ENCODE results near the gene COTL1. TPM values are rescaled to one million over a fixed set of nuclear protein-coding genes. Genes with fewer than 3 reads are reported as not detected.
"Not testable (repeated sequence)": the region's sequence is repeated elsewhere in the genome, so short reads cannot be mapped to it uniquely, and the experiment has no call there.

The COTL1 gene
- total RNA-seq, 1 experiment from 2014 or later: 217 TPM

DNA sequence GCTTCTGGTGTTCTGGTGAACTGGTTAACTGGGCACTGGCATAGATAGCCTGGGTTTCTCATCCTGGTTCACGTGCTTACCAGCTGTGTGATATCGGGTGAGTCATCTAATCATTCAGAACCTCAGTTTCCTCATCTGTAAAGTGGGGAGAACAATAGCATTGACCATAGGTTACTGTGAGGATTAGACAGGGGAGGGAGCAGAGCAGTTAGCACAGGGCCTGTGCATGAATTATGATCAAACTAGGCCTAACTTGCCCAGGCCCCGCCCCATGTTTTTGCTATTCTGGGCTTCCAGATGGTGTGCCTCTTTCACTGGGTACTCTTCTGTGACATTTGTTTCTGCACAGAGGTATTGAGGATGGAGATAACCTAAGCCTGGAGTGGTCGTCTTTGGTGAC lies 25.8 kb upstream of the COTL1 start:
- no peak for DNase-seq (ENCODE audit: low read depth)

DNA sequence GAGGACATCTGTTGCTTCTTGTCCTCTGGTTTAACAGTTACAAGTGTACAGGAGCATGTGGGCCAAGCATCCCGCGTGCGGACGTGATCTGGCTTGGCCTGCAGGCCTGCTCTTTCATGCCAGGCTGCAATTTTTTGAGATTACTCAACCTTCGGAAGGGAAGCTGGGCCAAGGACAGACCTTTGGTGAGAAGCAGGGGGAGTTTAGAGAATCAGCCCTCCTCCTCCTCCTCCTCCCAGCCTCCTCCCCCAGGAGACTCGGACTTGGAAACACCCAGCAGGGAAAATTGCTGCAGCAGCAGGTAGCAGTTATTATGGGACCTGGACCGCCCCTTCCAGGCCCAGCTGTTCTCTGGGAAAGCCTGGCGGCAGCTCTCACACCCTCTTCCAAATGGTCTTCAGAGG lies 25.3 kb upstream of the COTL1 start:
- peak; percentile 49 for DNase-seq (ENCODE audit: low read depth)

DNA sequence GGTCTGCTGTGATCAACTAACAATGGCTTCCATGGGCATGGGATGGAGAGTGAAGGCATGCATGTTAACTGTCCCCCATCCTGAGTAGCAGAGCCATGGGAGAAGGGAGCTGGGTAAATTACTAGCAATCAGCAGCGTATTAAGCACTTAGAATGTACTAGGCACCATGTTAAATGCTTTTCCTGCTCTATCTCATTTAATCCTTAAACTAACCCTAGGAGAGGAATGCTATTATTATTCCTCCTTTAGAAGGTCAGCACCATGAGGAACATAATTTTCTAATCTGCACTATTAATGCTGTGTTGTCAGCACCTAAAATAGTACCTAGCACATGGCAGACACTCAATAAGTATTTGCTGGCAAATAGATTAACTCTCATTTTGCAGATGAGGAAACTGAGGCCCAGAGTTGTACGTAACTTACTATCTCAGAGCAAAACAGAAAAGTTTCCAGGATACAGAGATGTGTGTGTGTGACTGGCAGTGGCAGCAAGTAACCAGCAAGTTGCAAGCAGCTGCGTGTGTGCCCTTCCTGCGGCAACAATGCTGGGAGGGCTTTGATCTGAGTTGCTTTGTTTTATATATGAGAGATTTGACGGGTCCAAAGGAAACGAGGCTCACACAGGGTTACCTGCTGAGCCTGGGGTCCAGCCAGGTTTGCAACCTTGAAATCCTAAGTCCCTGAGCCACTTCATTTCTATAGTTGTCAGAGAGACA lies 23.9 kb upstream of the COTL1 start:
- no peak for DNase-seq (ENCODE audit: low read depth)

DNA sequence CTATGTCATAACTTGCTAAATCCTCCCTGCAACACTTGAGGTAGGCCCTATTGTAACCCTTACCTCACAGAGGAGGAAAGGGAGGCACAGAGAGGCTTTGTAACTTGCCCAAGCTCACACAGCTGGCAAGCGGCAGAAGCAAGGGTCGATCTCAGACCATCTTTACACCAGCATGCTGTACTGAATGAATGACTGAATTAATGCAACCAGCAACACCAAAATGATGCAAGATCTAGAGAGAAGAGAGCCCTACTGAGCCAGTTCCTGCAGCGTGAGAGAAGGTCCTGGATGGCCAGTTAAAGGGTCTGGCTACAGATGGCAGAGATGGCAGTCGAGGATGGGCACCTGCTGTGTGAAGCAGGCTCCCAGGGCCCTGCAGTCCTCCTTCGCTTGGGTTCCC lies 22.3 kb upstream of the COTL1 start:
- no peak for DNase-seq (ENCODE audit: low read depth)

DNA sequence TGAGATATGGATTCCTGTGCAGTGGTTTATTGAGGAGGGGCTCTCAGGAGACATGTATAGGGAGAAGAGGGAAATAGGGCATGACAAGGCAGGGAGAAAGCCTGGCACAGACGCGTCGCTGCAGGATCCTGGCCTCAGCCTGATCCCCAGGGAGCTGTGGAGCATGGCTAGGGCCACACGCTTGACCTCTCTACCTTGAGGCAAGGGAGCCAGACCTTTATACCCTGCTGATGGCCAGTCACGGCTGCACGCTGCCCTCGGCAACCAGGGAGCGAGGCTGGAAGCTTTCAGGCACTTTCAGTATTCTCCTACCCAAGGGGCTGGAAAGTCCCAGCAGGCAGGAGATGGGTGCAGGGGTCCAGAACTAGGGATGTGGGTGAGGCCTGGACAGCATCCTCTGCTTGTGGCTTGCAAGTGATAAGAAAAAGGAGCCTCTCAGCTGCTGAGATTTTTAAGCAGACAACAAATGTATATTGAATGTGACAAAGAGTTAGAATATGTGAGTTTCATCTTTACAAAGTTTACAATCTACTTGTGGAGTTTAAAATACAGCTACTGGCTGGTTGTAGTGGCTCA lies 20.4 kb upstream of the COTL1 start:
- DNase-seq (ENCODE audit: low read depth): no peak

DNA sequence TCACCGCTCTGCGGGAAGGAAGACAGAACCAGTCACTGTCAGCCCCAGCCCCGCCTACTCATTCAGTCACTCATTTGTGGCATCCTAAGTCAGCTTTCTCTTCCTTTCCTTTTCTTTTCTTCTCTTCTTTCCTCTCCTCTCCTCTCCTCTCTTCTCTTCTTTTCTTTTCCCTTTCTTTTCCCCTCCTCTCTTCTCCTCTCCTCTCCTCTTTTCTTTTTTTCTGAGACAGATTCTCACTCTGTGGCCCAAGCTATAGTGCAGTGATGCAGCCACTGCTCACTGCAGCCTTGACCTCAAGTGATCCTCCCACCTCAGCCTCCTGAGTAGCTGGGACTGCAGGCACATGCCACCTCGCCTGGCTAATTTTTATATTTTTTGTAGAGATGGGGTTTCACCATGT lies 19.8 kb upstream of the COTL1 start:
- no peak for DNase-seq (ENCODE audit: low read depth)

DNA sequence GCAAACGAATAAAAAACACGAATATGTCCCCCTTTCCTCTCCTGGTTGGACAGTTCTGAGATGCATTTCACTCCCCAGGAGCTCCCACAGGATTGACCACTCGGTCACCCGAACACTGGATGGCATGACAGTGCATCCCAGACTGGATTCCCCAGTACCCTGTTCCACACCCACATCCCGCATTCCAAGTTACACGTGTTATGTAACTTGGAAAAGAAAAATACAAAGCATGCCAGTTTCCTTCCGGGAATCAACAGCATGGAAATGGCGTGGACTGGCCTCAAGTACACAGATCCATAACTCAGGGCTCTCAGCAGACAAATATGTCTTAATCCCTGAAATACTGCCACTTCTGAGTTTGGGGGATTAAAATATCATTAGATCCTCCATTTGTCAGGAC lies 17.8 kb upstream of the COTL1 start:
- no peak for DNase-seq (ENCODE audit: low read depth)

DNA sequence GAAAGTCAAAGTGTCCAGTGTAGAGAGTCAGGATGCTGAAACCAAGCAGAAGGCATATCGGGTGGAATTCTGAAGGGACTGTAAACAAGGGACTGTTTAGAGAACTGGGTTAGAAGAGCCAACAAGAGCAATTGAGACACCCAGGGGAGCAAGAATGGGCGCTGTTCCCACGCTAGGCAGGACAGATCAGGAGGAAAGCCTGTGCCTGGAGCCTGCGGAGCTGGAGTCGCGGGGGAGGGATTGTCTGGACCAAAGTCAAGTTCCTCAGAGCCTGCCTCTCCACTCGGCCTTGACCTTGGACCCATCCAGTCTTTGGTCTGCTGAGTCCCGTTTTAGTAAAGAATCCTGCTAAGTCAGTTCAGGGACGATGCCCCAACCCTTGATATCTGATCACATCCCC lies 15.7 kb upstream of the COTL1 start:
- no peak for DNase-seq (ENCODE audit: low read depth)

DNA sequence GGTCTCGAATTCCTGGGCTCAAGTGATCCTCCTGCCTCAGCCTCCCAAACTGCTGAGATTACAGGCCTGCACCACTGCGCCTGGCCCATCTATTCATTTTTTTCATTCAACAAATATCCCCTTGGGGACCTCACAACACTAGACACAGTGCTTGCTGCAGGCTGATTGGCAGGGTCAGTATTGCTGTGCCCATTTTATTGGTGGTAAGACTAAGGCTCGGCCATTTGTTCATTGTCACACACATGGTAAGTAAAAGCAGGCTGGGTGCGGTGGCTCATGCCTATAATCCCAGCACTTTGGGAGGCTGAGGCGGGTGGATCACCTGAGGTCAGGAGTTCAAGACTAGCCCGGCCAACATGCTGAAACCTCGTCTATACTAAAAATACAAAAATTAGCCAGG lies 15.0 kb upstream of the COTL1 start:
- not testable (repeated sequence) for DNase-seq (ENCODE audit: low read depth)

DNA sequence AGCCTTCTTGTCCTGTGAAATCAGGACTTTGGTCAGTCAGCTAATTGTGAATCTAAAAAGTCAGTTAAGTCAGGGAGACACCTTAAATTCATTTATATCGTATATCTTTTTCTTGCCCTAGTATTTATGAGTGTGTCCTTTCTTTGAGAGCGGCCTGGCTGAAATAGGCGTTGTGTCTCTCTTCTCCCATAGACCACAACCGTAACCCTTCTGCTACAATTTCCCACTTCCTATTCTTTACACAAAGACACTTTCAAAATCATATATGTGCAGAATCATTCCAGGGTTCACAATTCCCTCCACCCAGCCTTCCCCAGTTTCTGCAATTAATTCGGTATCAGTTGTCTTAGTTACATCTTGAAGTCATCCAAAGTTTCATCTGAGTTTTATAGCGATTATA lies 14.0 kb upstream of the COTL1 start:
- no peak for DNase-seq (ENCODE audit: low read depth)

DNA sequence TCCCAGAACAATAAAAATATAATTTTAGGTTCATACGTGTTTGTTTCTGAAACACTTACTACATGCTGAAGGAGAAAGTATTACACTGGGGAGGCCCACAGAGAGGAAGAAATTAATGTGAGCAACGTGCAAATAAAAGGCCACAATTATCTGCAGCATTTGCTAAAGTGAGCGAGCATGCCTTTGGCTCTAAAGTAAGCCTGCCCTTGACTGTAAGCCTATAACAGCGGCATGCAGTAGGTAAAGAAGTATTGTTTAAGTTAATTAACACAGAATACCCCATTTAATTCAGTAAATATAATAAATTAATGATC lies 13.2 kb upstream of the COTL1 start:
- DNase-seq (ENCODE audit: low read depth): no peak

DNA sequence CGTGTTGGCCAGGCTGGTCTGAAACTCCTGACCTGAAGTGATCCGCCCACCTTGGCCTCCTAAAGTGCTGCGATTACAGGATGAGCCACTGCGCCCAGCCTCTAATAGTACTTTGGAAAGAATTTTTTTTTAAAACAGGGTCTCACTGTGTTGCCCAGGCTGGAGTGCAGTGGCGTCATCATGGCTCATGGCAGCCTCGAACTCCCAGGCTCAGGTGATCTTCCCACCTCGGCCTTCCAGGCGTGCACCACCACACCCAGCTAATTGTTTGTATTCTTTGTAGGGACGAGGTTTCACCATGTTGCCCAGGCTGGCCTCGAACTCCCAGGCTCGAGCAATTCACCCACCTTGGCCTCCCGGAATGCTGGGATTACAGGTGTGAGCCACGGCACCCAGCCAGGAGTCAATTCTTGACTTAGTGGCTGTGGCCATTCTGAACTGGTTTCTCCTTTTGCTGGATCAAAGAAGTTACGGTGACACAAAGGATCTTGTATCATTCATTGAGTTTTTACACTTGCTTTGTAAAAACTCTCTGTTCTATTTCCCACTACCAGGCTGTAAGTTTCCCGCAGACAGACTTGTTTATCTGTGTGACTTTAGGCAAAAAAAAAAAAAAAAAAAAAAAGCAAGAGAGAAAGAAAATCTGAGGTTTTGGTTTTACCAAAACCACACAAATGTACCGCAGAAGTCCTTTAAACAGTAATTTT lies 12.7 kb upstream of the COTL1 start:
- no peak for DNase-seq (ENCODE audit: low read depth)

DNA sequence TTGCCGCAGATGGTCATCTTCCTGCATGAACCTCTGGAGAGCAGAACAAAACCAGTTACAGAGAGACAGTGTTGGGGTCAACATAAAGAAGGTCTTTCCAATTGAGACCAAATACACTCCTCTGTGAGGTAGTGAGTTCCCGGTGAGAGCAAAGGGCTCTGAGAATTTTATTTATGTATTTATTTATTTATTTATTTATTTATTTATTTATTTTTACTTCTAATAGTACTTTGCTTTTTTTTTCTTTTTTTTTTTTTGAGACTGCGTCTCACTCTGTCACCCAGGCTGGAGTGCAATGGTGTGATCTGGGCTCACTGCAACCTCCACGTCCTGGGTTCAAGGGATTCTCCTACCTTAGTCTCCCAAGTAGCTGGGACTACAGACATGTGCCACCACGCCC lies 12.1 kb upstream of the COTL1 start:
- no peak for DNase-seq (ENCODE audit: low read depth)

DNA sequence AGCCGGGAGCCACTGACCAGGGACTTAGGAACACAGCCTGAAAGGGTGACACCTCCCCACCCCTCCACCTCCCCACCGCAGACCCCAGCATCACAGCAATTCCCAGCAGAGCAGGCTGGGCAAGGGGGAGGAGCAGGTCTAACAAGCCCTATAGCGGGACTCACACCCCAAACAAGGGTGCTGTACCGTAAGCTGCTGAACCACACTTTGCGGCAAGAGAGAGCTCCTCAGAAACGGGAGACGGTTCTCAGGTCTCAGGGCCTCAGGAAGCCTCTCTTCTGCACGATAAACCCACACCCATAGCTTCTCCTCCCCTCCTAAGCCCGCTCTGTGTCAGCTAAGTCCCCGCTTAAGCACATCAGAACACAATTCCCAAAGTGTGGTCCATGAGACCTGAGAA lies 11.7 kb upstream of the COTL1 start:
- no peak for DNase-seq (ENCODE audit: low read depth)

DNA sequence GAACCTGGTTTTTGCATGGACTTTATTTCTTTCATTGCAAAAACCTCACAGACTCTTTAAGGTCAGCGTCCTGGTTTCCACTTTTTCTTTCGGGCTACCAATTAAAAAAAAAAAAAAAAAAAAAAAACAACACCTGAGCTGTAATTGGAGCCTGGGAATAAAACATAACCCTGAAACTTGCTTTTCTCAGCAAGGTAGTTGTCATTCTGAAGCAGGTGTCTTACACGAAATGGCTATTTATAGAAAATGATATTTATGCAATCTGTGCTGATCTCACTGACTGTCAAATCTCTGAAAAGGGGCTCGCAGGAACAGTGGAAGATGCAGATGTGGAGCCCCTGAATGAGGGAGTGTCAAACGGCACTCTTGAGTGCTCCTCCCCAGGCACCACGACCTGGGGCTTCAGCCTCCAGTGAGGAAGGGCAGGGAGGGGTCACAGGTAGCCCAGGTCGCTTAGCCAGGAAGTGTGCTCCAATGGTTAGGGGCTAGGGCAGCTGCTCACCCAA lies 10.4 kb upstream of the COTL1 start:
- DNase-seq (ENCODE audit: low read depth): no peak

DNA sequence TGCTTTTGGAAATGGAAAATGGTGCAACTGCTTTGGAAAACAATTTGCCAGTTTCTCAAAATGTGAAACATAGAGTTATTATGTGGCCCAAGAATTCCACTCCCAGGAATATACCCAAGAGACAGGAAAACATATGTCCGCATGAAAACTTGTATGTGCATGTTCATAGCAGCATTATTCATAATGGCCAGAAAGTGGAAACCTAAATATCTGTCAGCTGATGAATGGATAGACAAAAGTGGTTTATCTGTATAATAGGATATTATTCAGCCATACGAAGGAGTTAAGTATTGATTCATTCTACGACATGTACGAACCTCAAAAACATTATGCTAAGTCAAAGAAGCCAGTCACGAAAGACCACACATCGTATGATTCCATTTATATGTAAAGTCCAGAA lies 7.7 kb upstream of the COTL1 start:
- DNase-seq (ENCODE audit: low read depth): no peak

DNA sequence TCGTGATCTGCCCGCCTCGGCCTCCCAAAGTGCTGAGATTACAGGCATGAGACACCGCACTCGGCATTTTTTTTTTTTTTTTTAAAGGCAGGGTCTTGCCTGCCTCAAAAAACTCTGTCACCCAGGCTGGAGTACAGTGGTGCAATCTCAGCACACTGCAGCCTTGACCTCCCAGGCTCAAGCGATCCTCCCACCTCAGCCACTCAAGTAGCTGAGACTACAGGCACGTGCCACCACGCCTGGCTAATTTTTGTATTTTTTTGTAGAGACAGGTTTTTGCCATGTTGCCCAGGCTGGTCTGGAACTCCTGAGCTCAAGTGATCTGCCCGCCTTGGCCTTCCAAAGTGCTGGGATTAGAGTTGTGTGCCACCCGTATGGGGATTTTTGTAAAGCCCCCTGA lies 3.0 kb upstream of the COTL1 start:
- DNase-seq (ENCODE audit: low read depth): not testable (repeated sequence)

DNA sequence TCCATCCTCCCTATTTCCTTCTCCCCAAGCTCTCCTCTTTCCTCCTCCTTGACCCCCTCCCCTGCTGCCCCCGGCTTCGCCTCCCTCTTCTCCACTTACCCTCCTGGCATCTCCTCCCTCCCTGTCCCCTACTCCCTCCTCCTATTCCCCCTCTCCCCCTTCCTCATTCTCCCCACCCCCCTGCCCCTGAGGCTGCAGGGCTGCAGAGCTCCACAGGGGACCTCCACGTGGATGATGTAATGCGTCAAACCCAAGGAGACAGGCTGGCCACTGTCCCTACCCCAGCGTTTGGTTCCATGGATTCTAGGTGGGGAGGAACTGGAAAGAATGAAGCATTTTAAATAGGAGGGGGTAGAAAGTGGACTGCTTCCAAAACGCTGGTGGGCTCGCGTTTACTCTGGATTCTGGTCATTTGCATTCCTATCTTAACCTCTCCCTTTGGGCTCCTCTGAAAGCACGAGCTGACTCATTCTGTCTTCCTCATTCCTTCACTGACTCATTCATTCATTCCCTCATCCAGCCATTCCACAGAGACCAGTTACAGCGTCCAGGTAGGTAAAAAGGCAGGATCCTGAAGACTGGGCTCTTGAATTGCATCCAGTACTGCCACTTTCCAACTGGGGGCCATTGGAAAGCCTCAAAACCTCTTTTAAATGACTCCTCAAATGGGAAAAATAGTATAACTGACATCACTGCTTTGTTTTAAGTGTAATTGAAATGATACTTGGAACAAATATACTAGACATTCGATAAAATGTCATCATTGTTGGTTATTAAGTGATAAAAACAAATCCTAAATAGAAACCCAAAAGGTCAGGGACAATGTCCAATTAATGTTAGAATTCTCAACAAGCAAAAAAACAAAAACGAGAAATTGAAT lies 943 bp upstream of the COTL1 start:
- DNase-seq (ENCODE audit: low read depth): peak; percentile 99

DNA sequence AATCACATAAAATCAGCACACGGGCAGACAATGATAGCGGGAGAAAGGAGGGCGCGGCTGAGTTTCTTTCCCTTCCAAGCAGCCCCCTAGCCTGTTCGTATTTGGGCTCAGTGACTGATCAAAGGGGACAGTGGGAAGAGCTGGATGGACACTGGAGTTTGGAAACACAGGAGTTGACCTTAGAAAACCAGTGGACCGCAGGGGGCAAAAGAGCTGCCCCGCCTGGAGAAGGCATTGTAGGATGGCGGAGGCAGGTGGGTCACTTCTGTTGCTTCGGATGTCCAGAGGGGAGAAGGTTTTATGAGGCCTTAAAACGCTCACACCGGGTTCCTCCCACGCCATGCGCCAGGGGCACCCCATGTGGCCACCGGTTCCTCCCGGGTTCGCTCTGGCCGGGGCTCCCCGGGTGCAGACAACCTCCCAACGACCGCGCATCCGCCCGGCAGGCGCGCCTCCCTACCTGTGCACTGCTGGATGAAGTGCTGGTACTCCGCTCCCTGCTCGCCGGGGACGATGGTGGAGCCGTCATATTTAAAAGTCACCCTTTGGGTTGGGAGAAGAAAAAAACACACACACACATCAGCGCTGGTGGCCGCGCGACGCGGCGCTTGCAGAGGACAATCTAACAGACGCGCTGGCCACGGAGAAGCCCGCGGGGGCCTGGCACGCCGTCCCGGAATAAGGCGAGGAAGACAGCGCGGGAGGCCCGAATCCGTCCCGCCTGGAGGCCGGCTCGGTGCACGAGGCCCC lies 662 bp downstream of the COTL1 start:
- peak; percentile 23 for DNase-seq (ENCODE audit: low read depth)

DNA sequence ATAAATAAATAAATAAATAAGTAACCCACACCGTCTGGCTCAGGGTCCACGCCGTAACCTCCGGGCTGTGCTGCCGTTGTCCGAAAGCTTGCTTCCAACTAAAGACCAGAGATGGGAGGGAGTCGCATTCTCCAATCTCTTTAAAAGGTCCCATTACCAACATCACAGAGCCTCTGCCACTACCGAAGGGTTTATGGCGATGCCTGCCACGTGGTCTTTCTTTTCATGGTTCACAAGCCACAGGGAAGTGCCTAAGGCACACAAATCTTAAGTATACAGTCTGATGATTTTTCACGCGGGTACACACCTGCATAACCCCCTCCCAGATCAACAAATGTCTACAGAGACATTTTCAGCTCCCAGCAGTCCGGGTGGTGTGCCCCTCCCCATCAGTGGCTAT lies 1.4 kb downstream of the COTL1 start:
- no peak for DNase-seq (ENCODE audit: low read depth)

Measured in HT1080 (cell line).